ENCODE measurements around the gene APC.

APC gene

DNA sequence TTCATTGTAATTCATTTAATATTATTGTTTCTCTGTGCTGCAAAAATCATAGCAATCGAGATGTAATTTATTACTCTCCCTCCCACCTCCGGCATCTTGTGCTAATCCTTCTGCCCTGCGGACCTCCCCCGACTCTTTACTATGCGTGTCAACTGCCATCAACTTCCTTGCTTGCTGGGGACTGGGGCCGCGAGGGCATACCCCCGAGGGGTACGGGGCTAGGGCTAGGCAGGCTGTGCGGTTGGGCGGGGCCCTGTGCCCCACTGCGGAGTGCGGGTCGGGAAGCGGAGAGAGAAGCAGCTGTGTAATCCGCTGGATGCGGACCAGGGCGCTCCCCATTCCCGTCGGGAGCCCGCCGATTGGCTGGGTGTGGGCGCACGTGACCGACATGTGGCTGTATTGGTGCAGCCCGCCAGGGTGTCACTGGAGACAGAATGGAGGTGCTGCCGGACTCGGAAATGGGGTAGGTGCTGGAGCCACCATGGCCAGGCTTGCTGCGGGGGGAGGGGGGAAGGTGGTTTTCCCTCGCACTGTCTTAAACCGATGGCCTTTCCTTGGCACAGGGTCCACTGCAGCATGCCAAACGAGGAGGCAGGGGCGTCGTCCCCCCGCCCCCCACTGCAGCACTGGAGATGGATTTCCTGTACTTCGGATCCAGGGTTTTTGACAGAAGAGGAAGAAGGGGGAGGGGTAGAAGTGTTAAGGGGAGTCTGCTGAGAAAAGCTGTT, at the start of gene APC:
TSS of gene APC (plus strand) at position 423 of the 728 bp plus-strand sequence. CDS start 17,006 bp downstream, outside the sequence.
- DNase-seq (ENCODE audit: low read depth), result peak; percentile 66

- no peak for DNase-seq (ENCODE audit: low read depth)
These were observed 48.4 kb upstream of the APC start for GRCh38 chr5:112689155-112689909.

DNA sequence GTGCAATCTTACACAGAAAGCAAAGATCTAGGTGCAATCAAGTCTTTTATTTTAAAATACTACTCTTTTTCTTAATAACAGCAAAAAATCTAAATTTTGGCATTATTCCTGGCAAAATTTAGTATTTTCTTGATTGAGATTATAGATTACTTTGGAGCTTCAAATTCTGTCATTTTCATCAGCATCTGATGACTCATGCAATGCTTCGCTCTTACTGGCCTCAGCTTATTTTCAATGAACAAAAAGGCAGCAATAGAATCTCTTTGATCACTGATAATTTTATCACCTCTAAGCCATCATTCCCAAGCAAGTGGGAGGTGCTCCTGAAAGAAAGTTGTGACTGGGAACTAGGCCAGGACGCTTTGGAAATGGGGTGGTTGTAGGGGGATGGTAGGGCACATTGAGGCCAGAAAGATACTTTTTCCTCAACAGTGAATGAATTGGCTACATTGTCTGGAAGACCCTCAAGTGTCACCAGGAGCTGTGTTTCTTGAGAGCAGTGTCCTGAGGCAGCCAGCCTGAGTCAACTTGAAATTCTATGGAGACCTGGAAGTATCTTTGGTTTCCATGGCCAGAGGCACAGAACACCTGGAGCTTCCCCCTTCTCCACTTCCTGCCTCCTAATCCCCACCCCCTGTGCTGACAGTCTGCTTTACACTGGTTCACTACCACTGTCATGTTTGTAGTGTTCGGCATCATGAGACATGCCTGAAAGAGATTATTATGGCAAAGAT, 46.9 kb upstream of the APC start:
- DNase-seq (ENCODE audit: low read depth), result no peak

GRCh38 chr5:112691339-112691680, 46.4 kb upstream of the APC start:
- no peak for DNase-seq (ENCODE audit: low read depth)

GRCh38 chr5:112691758-112692157, 45.9 kb upstream of the APC start:
- no peak for DNase-seq (ENCODE audit: low read depth)

DNA sequence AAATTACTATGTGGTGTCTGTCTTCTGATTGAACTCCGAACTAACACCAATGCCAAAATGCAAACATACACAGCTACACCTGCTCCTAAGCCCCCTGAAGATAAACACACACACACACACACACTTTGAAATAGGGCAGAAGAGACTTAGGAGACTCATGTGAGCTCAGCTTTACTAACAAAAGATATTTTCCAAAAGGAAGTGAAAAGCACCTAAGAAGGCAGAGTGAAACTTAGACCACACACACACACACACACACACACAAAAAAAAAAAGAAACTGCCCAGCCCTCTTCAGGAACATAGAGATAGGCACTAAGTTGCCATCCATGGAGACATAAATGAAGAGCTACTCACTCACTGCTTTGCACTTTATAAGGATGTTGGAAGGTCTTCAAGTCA, 45.2 kb upstream of the APC start:
- DNase-seq (ENCODE audit: low read depth), result no peak

DNA sequence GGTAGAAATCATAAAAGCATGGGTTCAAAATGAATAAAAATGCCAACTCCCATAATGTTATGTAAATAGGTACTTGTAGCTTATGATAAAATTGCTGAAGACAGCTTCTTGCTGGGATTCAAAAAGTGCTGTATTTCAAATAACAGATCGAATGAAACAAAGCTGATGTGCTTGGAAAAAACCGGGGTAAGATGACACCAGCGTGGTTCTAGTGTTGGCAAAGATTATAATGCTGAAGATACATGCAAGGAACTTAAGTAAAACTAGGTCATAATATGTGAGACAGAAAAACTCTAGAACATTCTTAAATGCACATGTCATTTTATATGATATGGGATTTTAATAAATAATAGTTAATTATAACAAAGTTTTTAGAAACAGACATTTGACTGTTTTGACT, 44.4 kb upstream of the APC start:
- DNase-seq (ENCODE audit: low read depth), result no peak

DNA sequence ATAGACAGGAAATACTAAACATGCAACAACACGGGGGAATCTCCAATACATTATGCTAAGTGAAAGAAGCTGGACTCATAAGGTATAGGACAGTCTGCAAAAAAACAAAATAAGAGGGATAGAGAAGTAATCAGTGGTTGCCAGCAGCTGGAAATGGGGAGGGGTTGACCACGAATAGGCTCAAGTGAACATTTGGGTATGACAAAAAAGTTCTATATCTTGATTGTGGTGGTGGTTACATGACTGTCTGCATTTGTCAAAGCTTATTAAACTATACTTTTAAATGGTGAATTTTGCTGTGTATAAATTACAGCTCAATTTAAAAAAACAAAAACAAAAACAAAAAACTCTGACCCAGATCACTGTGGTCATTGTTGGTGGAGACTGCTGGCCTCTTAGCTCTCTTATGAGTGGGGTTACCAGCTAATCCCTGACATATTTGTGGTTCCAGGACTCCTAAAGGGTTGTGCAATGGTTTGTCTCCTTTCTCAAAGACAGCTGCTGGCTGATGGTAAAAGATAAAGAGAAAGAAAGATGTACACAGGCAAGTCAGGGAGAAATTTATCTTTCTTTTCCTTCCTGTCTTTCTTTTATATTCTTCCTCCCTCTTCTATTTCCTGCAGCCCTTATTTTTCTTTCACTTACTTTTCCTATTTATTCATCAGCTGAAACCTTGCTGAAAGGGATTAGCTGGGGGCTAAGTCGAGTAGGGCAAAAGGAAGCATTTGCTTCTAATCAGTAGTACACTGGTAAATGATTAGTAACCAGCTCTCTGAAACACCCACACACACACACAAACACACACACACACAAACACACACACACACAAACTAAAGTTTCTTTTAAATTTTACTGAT, 42.6 kb upstream of the APC start:
- DNase-seq (ENCODE audit: low read depth), result no peak

- DNase-seq (ENCODE audit: low read depth), result no peak
These were observed 40.9 kb upstream of the APC start for GRCh38 chr5:112696786-112697185.

GRCh38 chr5:112697322-112697721, 40.4 kb upstream of the APC start:
- no peak for DNase-seq (ENCODE audit: low read depth)

DNA sequence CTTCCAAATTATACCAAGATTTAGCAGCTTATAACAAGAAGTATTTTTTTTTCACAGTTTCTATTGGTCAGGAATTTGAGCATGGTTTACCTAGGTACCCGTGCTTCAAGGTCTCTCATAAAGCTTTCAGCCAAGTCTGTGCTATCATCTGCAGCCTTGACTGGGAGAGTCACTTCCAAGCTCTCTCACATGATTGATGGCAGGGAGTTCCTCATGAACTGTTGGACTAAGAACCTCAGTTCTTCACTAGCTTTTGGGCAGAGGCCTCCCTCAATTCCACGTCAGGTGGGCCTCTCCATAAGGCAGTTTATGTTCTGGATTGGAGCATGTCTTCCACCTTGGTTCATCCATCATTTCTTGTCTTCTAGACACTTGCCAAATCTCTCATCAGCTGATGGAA, 39.9 kb upstream of the APC start:
- DNase-seq (ENCODE audit: low read depth), result no peak

GRCh38 chr5:112703866-112704820, 33.5 kb upstream of the APC start:
- no peak for DNase-seq (ENCODE audit: low read depth)

DNA sequence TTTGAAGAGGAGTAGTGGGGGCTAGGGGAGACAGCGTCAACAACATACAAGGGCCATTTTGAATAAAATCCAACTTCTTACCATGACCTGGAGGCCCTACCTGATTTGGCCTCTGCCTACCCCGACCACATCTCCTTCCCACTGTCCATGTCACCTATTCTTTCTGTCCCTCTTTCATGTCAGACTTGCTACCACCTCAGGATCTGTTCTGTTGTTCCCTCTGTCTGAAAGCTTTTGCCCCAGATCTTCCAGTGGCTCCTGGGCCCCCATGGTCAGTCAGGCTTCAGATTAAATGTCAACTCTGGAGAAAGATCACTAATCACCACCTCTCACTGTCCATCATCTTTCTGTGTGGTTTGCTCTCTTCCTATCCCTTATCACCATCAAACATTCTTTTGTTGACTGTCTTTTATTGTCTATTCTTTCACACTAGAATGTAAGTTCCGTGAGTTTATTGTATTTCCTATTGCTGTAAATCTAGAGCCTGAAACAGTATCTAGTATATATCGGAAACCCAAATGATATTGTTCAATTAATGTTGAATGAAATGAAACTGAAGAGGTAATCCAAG, 31.2 kb upstream of the APC start:
- no peak for DNase-seq (ENCODE audit: low read depth)

DNA sequence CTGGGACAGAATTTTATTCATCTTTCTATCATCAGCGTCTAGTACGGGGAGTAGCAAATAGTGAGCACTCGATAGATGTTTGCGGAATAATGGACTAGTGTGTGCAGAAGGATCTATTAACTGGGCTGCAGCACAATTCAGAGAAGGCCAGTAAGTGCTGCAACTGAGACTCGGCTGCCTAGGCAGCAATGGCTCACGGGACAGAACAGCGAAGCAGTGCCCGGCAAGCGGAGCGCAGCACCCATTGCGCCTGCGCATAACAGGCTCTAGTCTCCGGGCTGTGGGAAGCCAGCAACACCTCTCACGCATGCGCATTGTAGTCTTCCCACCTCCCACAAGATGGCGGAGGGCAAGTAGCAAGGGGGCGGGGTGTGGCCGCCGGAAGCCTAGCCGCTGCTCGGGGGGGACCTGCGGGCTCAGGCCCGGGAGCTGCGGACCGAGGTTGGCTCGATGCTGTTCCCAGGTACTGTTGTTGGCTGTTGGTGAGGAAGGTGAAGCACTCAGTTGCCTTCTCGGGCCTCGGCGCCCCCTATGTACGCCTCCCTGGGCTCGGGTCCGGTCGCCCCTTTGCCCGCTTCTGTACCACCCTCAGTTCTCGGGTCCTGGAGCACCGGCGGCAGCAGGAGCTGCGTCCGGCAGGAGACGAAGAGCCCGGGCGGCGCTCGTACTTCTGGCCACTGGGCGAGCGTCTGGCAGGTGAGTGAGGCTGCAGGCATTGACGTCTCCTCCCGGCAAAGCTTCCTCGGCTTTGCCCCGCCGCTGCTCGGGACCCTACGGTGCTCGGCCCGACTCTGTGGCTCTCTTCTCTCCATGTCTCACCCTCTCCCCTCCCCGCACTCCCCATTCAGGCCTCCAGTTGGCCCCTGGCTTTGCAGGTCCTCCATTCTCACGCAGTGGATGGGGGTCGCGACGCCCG, 30.2 kb upstream of the APC start:
- peak; percentile 94 for DNase-seq (ENCODE audit: low read depth)

- no peak for DNase-seq (ENCODE audit: low read depth)
These were observed 29.5 kb upstream of the APC start for GRCh38 chr5:112708103-112708622.

GRCh38 chr5:112709416-112709815, 28.3 kb upstream of the APC start:
- no peak for DNase-seq (ENCODE audit: low read depth)

DNA sequence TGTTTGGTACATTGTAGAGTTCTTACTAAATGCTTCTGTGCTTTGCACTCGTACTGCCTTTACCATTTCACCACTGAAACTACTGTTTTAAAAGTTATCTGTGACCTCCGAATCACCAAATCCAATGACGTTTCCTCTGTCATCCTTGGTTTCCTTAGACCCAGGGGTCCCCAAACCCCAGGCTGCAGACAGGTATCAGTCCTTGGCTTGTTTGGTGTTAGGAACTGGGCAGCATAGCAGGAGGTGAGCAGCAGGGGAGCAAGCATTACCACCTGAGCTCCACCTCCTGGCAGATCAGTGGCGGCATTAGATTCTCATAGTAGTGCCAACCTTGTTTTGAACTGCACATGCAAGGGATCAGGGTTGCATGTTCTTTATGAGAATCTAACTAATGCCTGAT, 26.8 kb upstream of the APC start:
- no peak for DNase-seq (ENCODE audit: low read depth)

DNA sequence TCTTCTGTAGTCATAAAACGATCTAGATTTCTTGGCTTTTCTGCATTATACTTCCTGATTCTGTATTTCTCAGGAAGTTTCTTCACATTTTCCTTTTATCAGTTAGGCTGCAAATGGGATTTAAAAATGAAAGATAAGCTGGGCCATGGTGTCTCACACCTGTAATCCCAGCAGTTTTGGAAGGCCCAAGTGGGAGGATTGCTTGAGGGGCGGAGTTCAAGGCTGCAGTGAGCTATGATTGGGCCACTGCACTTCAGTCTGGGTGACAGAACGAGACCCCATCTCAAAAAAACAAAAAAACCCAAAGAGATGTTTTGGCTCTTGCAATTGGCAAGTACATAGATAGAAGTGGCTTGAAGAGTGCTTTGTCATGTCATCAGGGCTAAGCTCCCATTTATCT, 26.2 kb upstream of the APC start:
- DNase-seq (ENCODE audit: low read depth), result no peak

- DNase-seq (ENCODE audit: low read depth), result no peak
These were observed 24.5 kb upstream of the APC start for GRCh38 chr5:112713206-112713605.
